DMS53 treated with DMSO at 0.1 percent for 48 hours (cell line): ENCODE data around the gene ZNF20.
A peak's percentile ranks its signal among the peaks of the same experiment; 100 is the strongest.
"Not testable (repeated sequence)": the region's sequence is repeated elsewhere in the genome, so short reads cannot be mapped to it uniquely, and the experiment has no call there.

Source experiments
- DNase-seq: peaks from one replicate; lab custom pipeline; 2025; ENCODE audit not compliant: unreplicated experiment; lab: John Stamatoyannopoulos, UW

Gene ZNF20

GRCh38 chr19:12113121-12113520 lies 27.0 kb downstream of the ZNF20 start:
- no peak for DNase-seq

GRCh38 chr19:12112701-12113100 lies 27.4 kb downstream of the ZNF20 start:
- no peak for DNase-seq

GRCh38 chr19:12111943-12112637 lies 28.1 kb downstream of the ZNF20 start:
- DNase-seq: no peak

GRCh38 chr19:12111176-12111575 lies 29.0 kb downstream of the ZNF20 start:
- no peak for DNase-seq

GRCh38 chr19:12103909-12104308 lies 36.2 kb downstream of the ZNF20 start:
- not testable (repeated sequence) for DNase-seq

- DNase-seq: no peak
Measured at GRCh38 chr19:12098040-12098439, 42.1 kb downstream of the ZNF20 start.

- no peak for DNase-seq
Measured at GRCh38 chr19:12095111-12095790, 44.9 kb downstream of the ZNF20 start.

- no peak for DNase-seq
Measured at GRCh38 chr19:12093777-12094176, 46.4 kb downstream of the ZNF20 start.

GRCh38 chr19:12092956-12093355 lies 47.2 kb downstream of the ZNF20 start:
- DNase-seq: no peak

GRCh38 chr19:12092065-12092867 lies 47.9 kb downstream of the ZNF20 start:
- DNase-seq: peak; percentile 12

GRCh38 chr19:12090807-12091206 lies 49.3 kb downstream of the ZNF20 start:
- peak; percentile 9 for DNase-seq

GRCh38 chr19:12085074-12085818 lies 54.9 kb downstream of the ZNF20 start:
- no peak for DNase-seq

- DNase-seq: not testable (repeated sequence)
Measured at GRCh38 chr19:12083336-12083735, 56.8 kb downstream of the ZNF20 start.
